IMR-90 (cell line): Measurements from ENCODE around the gene C3orf52. TPM values are rescaled to one million over a fixed set of nuclear protein-coding genes. Genes with fewer than 3 reads are reported as not detected.
A peak's percentile ranks its signal among the peaks of the same experiment; 100 is the strongest.

Experiments used
- ATAC-seq: fragments of 200-7000 bp; cut with Tn5 transposase; 2 replicates; pipeline ENCODE4 v1.9.1; 2020; ENCODE audit warnings: low read depth, mild to moderate bottlenecking, moderate library complexity
- BruUV-seq: library from RNA; stranded (reverse); fragments of 400-500 nt; replicated peaks from 2 replicates; lab custom pipeline; 2021; lab: Mats Ljungman, UMichigan
- CTCF ChIA-PET: fragments of 300-600 bp; formaldehyde crosslinking; extraction: SDS; loops from one replicate; lab custom pipeline; 2021; ENCODE audit warnings: antibody characterized with exemption; lab: Yijun Ruan, JAX
- POLR2A ChIA-PET: fragments of 300-600 bp; sonication (Branson Sonifier 250); formaldehyde crosslinking; loops from one replicate; lab custom pipeline; 2022; ENCODE audit warnings: antibody characterized with exemption; ENCODE audit not compliant: unreplicated experiment; lab: Charles Lee
- DNase-seq: peaks from one replicate; pipeline ENCODE4 v3.0.0; 2013
- H2AFZ ChIP-seq: replicated peaks from 2 replicates; pipeline ENCODE3; 2013; ENCODE audit warnings: low read length, mild to moderate bottlenecking; ENCODE audit not compliant: poor library complexity
- H2AK5ac ChIP-seq: 2 replicates; pipeline ENCODE4 v1.6.1; 2013; ENCODE audit warnings: low read depth, low read length, inconsistent platforms
- H2AK9ac ChIP-seq: replicated peaks from 2 replicates; pipeline ENCODE3; 2013; ENCODE audit warnings: mild to moderate bottlenecking, low read depth, low read length, moderate library complexity; ENCODE audit not compliant: poor library complexity
- H2BK120ac ChIP-seq: 2 replicates; pipeline ENCODE4 v1.6.1; 2013; ENCODE audit warnings: low read depth, low read length, inconsistent platforms
- H2BK15ac ChIP-seq: 3 replicates; pipeline ENCODE4 v1.6.1; 2013; ENCODE audit warnings: low read depth, low read length, inconsistent platforms
- H2BK20ac ChIP-seq: 2 replicates; pipeline ENCODE4 v1.6.1; 2013; ENCODE audit warnings: low read depth, mild to moderate bottlenecking, inconsistent platforms, low read length, moderate library complexity
- H2BK5ac ChIP-seq: 2 replicates; pipeline ENCODE4 v1.6.1; 2013; ENCODE audit warnings: mild to moderate bottlenecking, low read depth, low read length, inconsistent platforms; ENCODE audit not compliant: poor library complexity, severe bottlenecking
- H3K14ac ChIP-seq: replicated peaks from 2 replicates; pipeline ENCODE4 v1.6.1; 2013; ENCODE audit warnings: low read depth, low read length, inconsistent platforms
- H3K18ac ChIP-seq: 2 replicates; pipeline ENCODE4 v1.6.1; 2013; ENCODE audit warnings: low read depth, low read length, control low read depth
- H3K23ac ChIP-seq: 2 replicates; pipeline ENCODE4 v1.6.1; 2013; ENCODE audit warnings: low read depth, low read length, inconsistent platforms
- H3K27ac ChIP-seq: 2 replicates; pipeline ENCODE4 v1.5.1; 2013; ENCODE audit warnings: mild to moderate bottlenecking, control low read depth, low read length; ENCODE audit not compliant: insufficient read depth
- H3K27me3 ChIP-seq: 2 replicates; pipeline ENCODE4 v1.6.1; 2013; ENCODE audit warnings: low read length; ENCODE audit not compliant: control insufficient read depth, insufficient read depth
- H3K36me3 ChIP-seq: 2 replicates; pipeline ENCODE4 v1.6.1; 2013; ENCODE audit warnings: low read length, mixed read lengths; ENCODE audit not compliant: control insufficient read depth, insufficient read depth
- H3K4ac ChIP-seq: 2 replicates; pipeline ENCODE4 v1.6.1; 2013; ENCODE audit warnings: low read depth, low read length, inconsistent platforms
- H3K4me1 ChIP-seq: 2 replicates; pipeline ENCODE4 v1.6.1; 2013; ENCODE audit warnings: low read length, mixed read lengths; ENCODE audit not compliant: control insufficient read depth, insufficient read depth
- H3K4me2 ChIP-seq: 2 replicates; pipeline ENCODE4 v1.6.1; 2013; ENCODE audit warnings: low read depth, mild to moderate bottlenecking, control low read depth, low read length, moderate library complexity
- H3K4me3 ChIP-seq: 2 replicates; pipeline ENCODE4 v1.5.1; 2013; ENCODE audit warnings: low read depth, mild to moderate bottlenecking, control low read depth, low read length, moderate library complexity; ENCODE audit not compliant: insufficient read depth
- H3K56ac ChIP-seq: 2 replicates; pipeline ENCODE4 v1.6.1; 2013; ENCODE audit warnings: low read length, inconsistent platforms; ENCODE audit not compliant: insufficient read depth; ENCODE audit errors: extremely low read depth
- H3K79me1 ChIP-seq, 2 experiments: 2 replicates each; pipeline ENCODE4 v1.6.1; 2013; ENCODE audit warnings: low read length in 2 of 2, inconsistent platforms in 1 of 2, low read depth in 1 of 2
- H3K9ac ChIP-seq: 2 replicates; pipeline ENCODE4 v1.6.1; 2013; ENCODE audit warnings: low read depth, low read length, control low read depth
- H3K9me1 ChIP-seq: 2 replicates; pipeline ENCODE4 v1.6.1; 2013; ENCODE audit warnings: low read length, inconsistent platforms; ENCODE audit not compliant: insufficient read depth
- H3K9me3 ChIP-seq: 2 replicates; pipeline ENCODE4 v1.6.1; 2013; ENCODE audit warnings: low read length; ENCODE audit not compliant: control insufficient read depth, insufficient read depth
- H4K20me1 ChIP-seq: 2 replicates; pipeline ENCODE4 v1.6.1; 2013; ENCODE audit warnings: low read length, inconsistent platforms; ENCODE audit not compliant: insufficient read depth
- H4K5ac ChIP-seq: 2 replicates; pipeline ENCODE4 v1.6.1; 2013; ENCODE audit warnings: mild to moderate bottlenecking, low read depth, low read length, control low read depth
- H4K8ac ChIP-seq, 2 experiments: 2 replicates each; pipeline ENCODE4 v1.6.1; 2013; ENCODE audit warnings: low read depth in 2 of 2, low read length in 2 of 2, control low read depth in 1 of 2, inconsistent platforms in 1 of 2
- H4K91ac ChIP-seq: 2 replicates; pipeline ENCODE4 v1.6.1; 2013; ENCODE audit warnings: low read depth, low read length, inconsistent platforms; ENCODE audit not compliant: insufficient read depth
- BHLHE40 ChIP-seq: fragments of 150-350 bp; IDR thresholded peaks from 2 replicates; pipeline ENCODE4 v1.6.1; 2016; ENCODE audit warnings: mild to moderate bottlenecking, low read depth, low read length
- CEBPB ChIP-seq: IDR thresholded peaks from 2 replicates; pipeline ENCODE4 v1.6.1; 2012; ENCODE audit warnings: low read depth, low read length, improper control_type of control experiment
- CTCF ChIP-seq: conservative IDR thresholded peaks from 2 replicates; pipeline ENCODE4 v1.5.1; 2012; ENCODE audit warnings: mild to moderate bottlenecking, low read depth, low read length, improper control_type of control experiment
- MAFK ChIP-seq: IDR thresholded peaks from 2 replicates; pipeline ENCODE4 v1.6.1; 2012; ENCODE audit warnings: low read depth, low read length, improper control_type of control experiment
- RCOR1 ChIP-seq: IDR thresholded peaks from 2 replicates; pipeline ENCODE4 v1.6.1; 2012; ENCODE audit warnings: mild to moderate bottlenecking, low read length, improper control_type of control experiment; ENCODE audit not compliant: insufficient replicate concordance
- WGBS, 2 experiments: methylation state at CpG; one replicate each; pipeline versions ENCODE4 v1.1.5 to v1.1.7; 2013; ENCODE audit warnings: missing lambda C conversion rate in 2 of 2; ENCODE audit not compliant: insufficient read length in 1 of 2; ENCODE audit errors: extremely low coverage in 2 of 2; 5-methylcytosine and 5-hydroxymethylcytosine counted together
- dilution Hi-C: fragments of 300-500 bp; cut with HindIII; formaldehyde crosslinking; loops from one replicate; pipeline ENCODE4 v1.14.3; 2018; ENCODE audit warnings: low sequenced_read_pairs; ENCODE audit not compliant: unreplicated experiment
- in situ Hi-C: fragments of 300-500 bp; cut with MboI; formaldehyde crosslinking; loops from 3 replicates; pipeline ENCODE4 v1.14.3; 2019; ENCODE audit warnings: low sequenced_read_pairs, inconsistent platforms, mixed read lengths
- intact Hi-C: fragments of 100-400 bp; cut with micrococcal nuclease; formaldehyde crosslinking; loops from 2 replicates; pipeline ENCODE4 v1.10.0; 2022
- polyA plus RNA-seq, 3 experiments: library from polyadenylated mRNA; depleted of rRNA; stranded (reverse); fragments of >200 nt; gene quantifications; 2 replicates each; pipeline ENCODE4 v1.2.3, GENCODE V29; 2012; ENCODE audit warnings: low replicate concordance in 1 of 3
- total RNA-seq: library from RNA; depleted of rRNA; stranded (reverse); fragments of >200 nt; gene quantifications from 2 replicates; pipeline ENCODE4 v1.2.3, GENCODE V29; 2012

The C3orf52 gene
- total and polyA plus RNA-seq, 2 of the 4 experiments (the other 2 are of a cell fraction), result 7.5 to 12.5 TPM

DNA sequence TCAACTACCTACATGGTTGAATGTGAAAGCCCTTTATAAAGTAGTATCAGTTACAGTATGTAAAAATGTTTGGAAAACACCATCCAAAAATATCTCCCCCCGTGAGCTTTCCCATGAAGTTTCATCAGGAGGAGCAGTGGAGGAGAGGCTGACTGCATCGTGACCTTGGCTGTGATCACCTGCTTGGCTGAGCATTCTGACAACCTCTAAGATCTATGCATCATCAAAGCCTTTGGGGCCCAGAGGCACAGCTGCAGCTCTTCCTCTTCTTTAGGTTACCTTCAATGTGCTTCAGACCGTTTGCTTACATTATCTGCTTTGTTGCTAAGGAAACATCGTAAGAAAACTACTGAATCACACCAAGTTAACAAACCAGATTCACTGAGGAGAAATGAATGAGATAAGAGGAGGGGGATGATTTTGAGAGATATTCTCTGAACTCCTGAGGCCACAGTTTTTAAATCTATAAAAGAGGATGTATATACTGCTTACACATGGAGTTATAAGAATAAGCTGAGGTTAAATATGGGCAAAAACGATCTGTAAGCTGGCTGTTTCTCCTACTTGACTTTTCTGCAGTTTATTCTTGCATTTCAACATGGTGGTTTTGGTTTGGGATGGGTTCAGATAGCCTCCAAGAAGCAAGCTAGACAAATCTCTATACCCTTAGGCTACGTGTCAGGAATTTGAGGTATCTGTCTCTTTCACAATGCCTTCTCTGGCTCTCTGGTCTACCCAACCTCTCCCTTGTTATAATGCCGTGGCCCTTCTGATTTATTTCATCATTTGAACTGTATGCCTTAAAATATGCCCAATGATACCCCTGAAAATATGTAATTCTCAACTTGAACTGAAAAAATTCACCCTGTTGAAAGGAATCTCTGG, 42.9 kb downstream of the C3orf52 start:
- in situ Hi-C loops, result loop anchor here (25.0 kb wide), 1 partner anchor 383 kb away; no protein-coding TSS in a partner anchor
- no peak overlapping the region for H3K9ac ChIP-seq
- dilution Hi-C loops, result no loop called here
- no peak overlapping the region for H3K18ac ChIP-seq
- H2BK5ac ChIP-seq, result no peak overlapping the region
- no TSS peak for BruUV-seq
- H2AFZ ChIP-seq, result no peak overlapping the region
- no peak overlapping the region for H3K4me2 ChIP-seq
- ATAC-seq (peak; percentile 57), DNase-seq (peak; percentile 75)
- no peak overlapping the region for H4K8ac ChIP-seq
- intact Hi-C loops, result no loop called here
- H4K91ac ChIP-seq, result no peak overlapping the region
- no peak overlapping the region for H3K4me3 ChIP-seq
- no peak overlapping the region for H3K23ac ChIP-seq
- H3K56ac ChIP-seq, result no peak overlapping the region
- ChIA-PET CTCF (interaction anchor here (1.4 to 2.2 kb wide), 2 partner anchors 8 to 17 kb away, joined by 3 to 5 read pairs; no protein-coding TSS in a partner anchor), POLR2A (interaction anchor here (1.0 kb wide), 1 partner anchor 22 kb away, joined by 3 read pairs; no protein-coding TSS in a partner anchor)
- H2BK20ac ChIP-seq, result no peak overlapping the region
- no peaks in the 10 kb centered on the region for H3K79me1 ChIP-seq
- H2AK9ac ChIP-seq, result no peak overlapping the region
- H3K9me3 ChIP-seq, result no peaks in the 10 kb centered on the region
- H4K5ac ChIP-seq, result no peak overlapping the region
- H3K4ac ChIP-seq, result no peak overlapping the region
- H3K14ac ChIP-seq, result no peak overlapping the region
- TF ChIP-seq BHLHE40 (0 out of 2 replicates have a peak, but pooled peaks have one; percentile 7), MAFK (no peak), RCOR1 (no peak), CEBPB (peak; percentile 22; the same call in 1 of the 2 replicates), CTCF (no peak)
- H2BK15ac ChIP-seq, result no peak overlapping the region
- no peaks in the 10 kb centered on the region for H4K20me1 ChIP-seq
- no peak overlapping the region for H3K27ac ChIP-seq
- H3K9me1 ChIP-seq, result peaks cover 3% of the 10 kb centered on the region; the same call in 1 of the 2 replicates
- no peak overlapping the region for H2BK120ac ChIP-seq
- no peaks in the 10 kb centered on the region for H3K27me3 ChIP-seq
- 50% methylated on average over 1 of the region's 7 CpGs; no CpG with 5 or more reads in 1 of the 2 experiments for WGBS, 2 experiments
- peaks cover 4% of the 10 kb centered on the region; the same call in 1 of the 2 replicates for H3K4me1 ChIP-seq
- H2AK5ac ChIP-seq, result no peak overlapping the region
- H3K36me3 ChIP-seq, result no peaks in the 10 kb centered on the region; the same call in 1 of the 2 replicates
